ENCODE measurements around the gene IGLL5.

DNA sequence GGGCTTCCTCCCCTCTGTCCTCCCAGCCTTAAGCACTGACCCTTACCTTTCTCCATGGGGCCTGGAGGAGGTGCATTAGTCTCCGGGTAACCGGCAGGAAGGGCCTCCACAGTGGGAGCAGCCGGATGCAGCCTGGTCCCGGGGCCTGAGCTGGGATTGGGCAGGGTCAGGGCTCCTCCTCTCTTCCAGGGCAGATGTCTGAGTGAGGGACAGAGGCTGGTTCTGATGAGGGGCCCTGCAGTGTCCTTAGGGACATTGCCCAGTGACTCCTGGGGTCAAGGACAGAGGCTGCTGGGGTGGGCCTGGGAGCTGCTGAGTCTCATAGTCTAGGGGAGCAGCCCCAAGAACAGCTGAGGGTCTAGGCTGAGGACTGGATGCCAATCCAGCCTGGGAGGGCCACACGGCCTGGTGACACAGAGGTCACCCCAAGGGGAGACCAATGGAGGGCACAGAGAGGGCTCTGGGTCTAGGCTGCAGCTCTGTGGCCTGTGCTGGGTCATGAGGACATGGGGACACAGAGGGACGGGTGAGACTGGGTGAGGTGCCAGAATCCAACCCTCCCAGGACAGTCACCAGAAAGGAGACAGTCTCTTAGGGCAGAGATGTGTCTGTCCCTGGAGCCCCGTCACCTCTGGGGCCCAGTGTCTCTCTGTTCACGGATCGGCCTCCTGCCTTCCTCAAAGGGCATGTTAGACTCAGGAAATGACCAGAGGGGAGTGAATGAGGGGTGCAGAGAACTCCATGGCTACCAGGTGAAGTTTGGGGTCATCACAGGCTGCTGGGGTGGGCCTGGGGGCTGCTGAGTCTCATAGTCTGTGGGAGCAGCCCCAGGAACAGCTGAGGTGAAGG is 6.5 kb downstream of the IGLL5 start:
- TF ChIP-seq FOXM1 (IDR thresholded peaks at IDR 0.05; ENCODE audit: borderline replicate concordance) (no peak), L3MBTL2 (conservative IDR thresholded peaks at IDR 0.05) (no peak), SP1 (IDR thresholded peaks at IDR 0.05) (no peak), BHLHE40 (IDR thresholded peaks at IDR 0.05; ENCODE audit: borderline replicate concordance) (no peak), ZNF384 (IDR thresholded peaks at IDR 0.05) (no peak), FOXA1 (IDR thresholded peaks at IDR 0.05) (no peak), ARNT (IDR thresholded peaks at IDR 0.05) (no peak), LEF1 (IDR thresholded peaks at IDR 0.05; ENCODE audit: borderline replicate concordance) (no peak), HDGF (IDR thresholded peaks at IDR 0.05; ENCODE audit: borderline replicate concordance) (no peak)

Measured in HEK293T (cell line).